Raji (cell line): ENCODE data around the gene MUC6.

Experiments
- POLR2A ChIP-seq: IDR thresholded peaks from 2 replicates; pipeline ENCODE4 v1.6.1; 2011; ENCODE audit warnings: low read depth, low read length, control low read depth; ENCODE audit not compliant: insufficient read depth

MUC6 gene

GRCh38 chr11:1038361-1038760, 1.8 kb upstream of the MUC6 start:
- no peak for TF ChIP-seq POLR2A

GRCh38 chr11:1037506-1038055, 1.1 kb upstream of the MUC6 start:
- no peak for TF ChIP-seq POLR2A

GRCh38 chr11:1036931-1037330, 413 bp upstream of the MUC6 start:
- no peak for TF ChIP-seq POLR2A

GRCh38 chr11:1035577-1036283, 788 bp downstream of the MUC6 start:
- no peak for TF ChIP-seq POLR2A

GRCh38 chr11:1034456-1035295, 1.8 kb downstream of the MUC6 start:
- no peak for TF ChIP-seq POLR2A

- no peak for TF ChIP-seq POLR2A
These were observed 2.5 kb downstream of the MUC6 start for GRCh38 chr11:1034001-1034400.

GRCh38 chr11:1033016-1033798, 3.3 kb downstream of the MUC6 start:
- TF ChIP-seq POLR2A, result no peak

GRCh38 chr11:1032310-1032891, 4.1 kb downstream of the MUC6 start:
- TF ChIP-seq POLR2A, result no peak

GRCh38 chr11:1031121-1031899, 5.2 kb downstream of the MUC6 start:
- no peak for TF ChIP-seq POLR2A

GRCh38 chr11:1030556-1030955, 6.0 kb downstream of the MUC6 start:
- TF ChIP-seq POLR2A, result no peak

- TF ChIP-seq POLR2A, result no peak
These were observed 6.4 kb downstream of the MUC6 start for GRCh38 chr11:1030086-1030485.

GRCh38 chr11:1029654-1030053, 6.9 kb downstream of the MUC6 start:
- no peak for TF ChIP-seq POLR2A

GRCh38 chr11:1029051-1029450, 7.5 kb downstream of the MUC6 start:
- TF ChIP-seq POLR2A, result no peak

- TF ChIP-seq POLR2A, result no peak
These were observed 7.9 kb downstream of the MUC6 start for GRCh38 chr11:1028616-1029015.

- TF ChIP-seq POLR2A, result no peak
These were observed 8.3 kb downstream of the MUC6 start for GRCh38 chr11:1028291-1028540.
